Hepatocyte (in vitro differentiated cells): ENCODE data around the gene WNT2B. TPM values are rescaled to one million over a fixed set of nuclear protein-coding genes. Genes with fewer than 3 reads are reported as not detected.

Experiments
- DNase-seq: peaks from one replicate; pipeline ENCODE4 v3.0.0-alpha.2; 2016; ENCODE audit warnings: low spot score
- H2AFZ ChIP-seq: fragments of 200-600 bp; sonication (generic); 2 replicates; pipeline ENCODE4 v1.6.0; 2016; ENCODE audit warnings: antibody characterized with exemption, mild to moderate bottlenecking
- H3K27ac ChIP-seq: fragments of 200-600 bp; sonication (generic); 2 replicates; pipeline ENCODE4 v1.5.1; 2016; ENCODE audit warnings: mild to moderate bottlenecking
- H3K27me3 ChIP-seq: fragments of 200-600 bp; sonication (generic); 2 replicates; pipeline ENCODE4 v1.6.1; 2016
- H3K36me3 ChIP-seq: fragments of 200-600 bp; sonication (generic); replicated peaks from 2 replicates; pipeline ENCODE4 v1.5.1; 2016; ENCODE audit warnings: low read depth; ENCODE audit not compliant: insufficient read depth
- H3K4me1 ChIP-seq: fragments of 200-600 bp; sonication (generic); 2 replicates; pipeline ENCODE4 v1.5.1; 2016; ENCODE audit warnings: mild to moderate bottlenecking, moderate library complexity; ENCODE audit not compliant: insufficient read depth
- H3K4me2 ChIP-seq: fragments of 200-600 bp; sonication (generic); 2 replicates; pipeline ENCODE4 v1.6.0; 2016
- H3K4me3 ChIP-seq: fragments of 200-600 bp; sonication (generic); 2 replicates; pipeline ENCODE4 v1.5.1; 2016; ENCODE audit warnings: mild to moderate bottlenecking
- H3K79me2 ChIP-seq: fragments of 200-600 bp; sonication (generic); 2 replicates; pipeline ENCODE4 v1.6.0; 2017; ENCODE audit warnings: mild to moderate bottlenecking
- H3K9me2 ChIP-seq: fragments of 200-600 bp; sonication (generic); replicated peaks from 2 replicates; pipeline ENCODE4 v1.6.0; 2017; ENCODE audit warnings: mild to moderate bottlenecking; ENCODE audit not compliant: insufficient read depth
- H3K9me3 ChIP-seq: fragments of 200-600 bp; sonication (generic); 2 replicates; pipeline ENCODE4 v1.5.1; 2016; ENCODE audit warnings: low read depth, mild to moderate bottlenecking
- H4K20me1 ChIP-seq: fragments of 200-600 bp; sonication (generic); 2 replicates; pipeline ENCODE4 v1.6.0; 2016; ENCODE audit warnings: mild to moderate bottlenecking; ENCODE audit not compliant: insufficient read depth, poor library complexity, severe bottlenecking
- CTCF ChIP-seq: fragments of 200-600 bp; sonication (generic); IDR thresholded peaks from 2 replicates; pipeline ENCODE4 v1.5.1; 2016; ENCODE audit warnings: antibody characterized with exemption, mild to moderate bottlenecking; ENCODE audit not compliant: poor library complexity
- EZH2 ChIP-seq: fragments of 200-600 bp; sonication (generic); IDR thresholded peaks from 2 replicates; pipeline ENCODE4 v1.6.1; 2016; ENCODE audit warnings: antibody characterized with exemption, mild to moderate bottlenecking, borderline replicate concordance
- EZH2phosphoT487 ChIP-seq: fragments of 200-600 bp; sonication (generic); IDR thresholded peaks from one replicate; pipeline ENCODE4 v1.6.1; 2018; ENCODE audit warnings: antibody characterized with exemption, mild to moderate bottlenecking, low read depth, moderate library complexity; ENCODE audit not compliant: unreplicated experiment, severe bottlenecking
- WGBS: methylation state at CpG from one replicate; pipeline ENCODE4 v1.1.6; 2016; ENCODE audit warnings: low lambda C conversion rate; ENCODE audit errors: missing lambda C conversion rate; 5-methylcytosine and 5-hydroxymethylcytosine counted together
- polyA plus RNA-seq: library from polyadenylated mRNA; unstranded; fragments of >200 nt; fragmentation: Nextera tagmentation; extraction: Ambion mirVana; gene quantifications from 2 replicates; pipeline ENCODE4 v1.2.1, GENCODE V29; 2016
- total RNA-seq: library from RNA; depleted of rRNA; stranded (reverse); fragments of >200 nt; gene quantifications from 2 replicates; pipeline ENCODE4 v1.2.3, GENCODE V29; 2014

The WNT2B gene
- total and polyA plus RNA-seq, 2 experiments from 2014 or later: 2.7 to 3.8 TPM

GRCh38 chr1:112538883-112539282 is 30.1 kb downstream of the WNT2B start:
- Histone ChIP-seq H3K79me2 (no peaks in the 10 kb centered on the region), H2AFZ (no peak overlapping the region), H3K9me2 (no peaks in the 10 kb centered on the region), H3K4me3 (no peak overlapping the region), H3K27me3 (no peaks in the 10 kb centered on the region), H3K36me3 (no peaks in the 10 kb centered on the region), H3K9me3 (no peaks in the 10 kb centered on the region), H3K27ac (no peak overlapping the region), H3K4me2 (no peak overlapping the region), H4K20me1 (no peaks in the 10 kb centered on the region), H3K4me1 (no peaks in the 10 kb centered on the region)
- TF ChIP-seq EZH2 (no peak), EZH2phosphoT487 (no peak), CTCF (no peak)
- WGBS: 95% methylated on average over 3 of the region's 3 CpGs
- DNase-seq: no peak

DNA sequence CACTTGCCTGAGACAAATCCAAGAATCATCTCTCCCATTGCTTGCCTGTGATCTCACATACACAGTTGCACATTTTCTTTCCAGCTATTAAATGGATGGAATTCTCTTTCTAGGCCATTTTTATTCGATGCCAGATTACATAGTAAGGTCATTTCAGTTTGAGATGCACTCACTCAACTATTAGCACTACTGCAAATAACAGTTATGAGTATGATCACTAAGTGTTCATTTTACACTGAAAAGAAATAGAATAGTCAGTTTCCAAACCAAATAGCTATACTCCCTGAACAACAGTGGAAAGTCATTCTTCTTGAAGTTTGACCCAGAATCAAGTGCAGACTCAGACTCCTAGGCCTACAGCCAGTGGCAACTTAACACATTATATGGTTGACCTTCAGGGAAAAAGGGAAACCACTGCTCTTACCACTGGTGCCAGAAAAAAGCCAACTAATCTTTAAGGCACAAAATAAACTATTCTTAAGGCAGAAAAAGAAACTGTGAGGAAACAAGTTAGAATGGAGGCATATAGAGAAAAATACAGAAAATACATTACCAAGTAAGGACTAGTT is 31.5 kb downstream of the WNT2B start:
- 56% methylated on average over 1 of the region's 1 CpG for WGBS
- DNase-seq: no peak
- H3K27me3 ChIP-seq: no peaks in the 10 kb centered on the region
- H3K9me2 ChIP-seq: no peaks in the 10 kb centered on the region
- no peak overlapping the region for H3K4me2 ChIP-seq
- no peaks in the 10 kb centered on the region for H3K79me2 ChIP-seq
- H2AFZ ChIP-seq: no peak overlapping the region
- no peaks in the 10 kb centered on the region for H3K36me3 ChIP-seq
- H3K27ac ChIP-seq: no peak overlapping the region
- H4K20me1 ChIP-seq: no peaks in the 10 kb centered on the region
- TF ChIP-seq EZH2phosphoT487: no peak
- no peaks in the 10 kb centered on the region for H3K9me3 ChIP-seq
- peaks cover 5% of the 10 kb centered on the region for H3K4me1 ChIP-seq
- no peak overlapping the region for H3K4me3 ChIP-seq

DNA sequence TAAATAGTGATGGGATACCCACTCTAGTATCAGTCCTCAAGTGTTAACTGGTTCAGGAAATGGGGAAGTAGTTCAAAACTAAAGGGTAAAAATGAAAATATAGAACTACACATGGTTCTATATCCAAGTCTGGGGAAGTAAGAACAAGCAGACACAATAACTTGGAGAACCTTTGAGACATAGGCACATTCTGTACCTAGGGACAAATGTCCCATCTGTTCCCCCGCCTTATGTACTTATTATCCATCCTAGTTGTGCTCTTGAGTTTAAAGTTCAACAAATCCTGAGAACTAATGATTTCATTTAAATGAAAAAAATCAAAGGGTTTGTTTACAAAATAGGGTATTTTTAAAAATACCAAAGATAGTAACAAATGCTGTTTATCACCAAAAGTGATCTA is 32.5 kb downstream of the WNT2B start:
- Histone ChIP-seq H3K9me2 (no peaks in the 10 kb centered on the region), H3K4me1 (peaks cover 5% of the 10 kb centered on the region), H3K4me2 (no peak overlapping the region), H3K79me2 (no peaks in the 10 kb centered on the region), H3K36me3 (no peaks in the 10 kb centered on the region), H4K20me1 (no peaks in the 10 kb centered on the region), H3K27ac (no peak overlapping the region), H2AFZ (no peak overlapping the region), H3K4me3 (no peak overlapping the region), H3K27me3 (no peaks in the 10 kb centered on the region), H3K9me3 (no peaks in the 10 kb centered on the region)
- WGBS: 50% methylated on average over 1 of the region's 1 CpG
- TF ChIP-seq CTCF (no peak), EZH2phosphoT487 (no peak), EZH2 (no peak)
- no peak for DNase-seq

- Histone ChIP-seq H2AFZ (no peak overlapping the region), H4K20me1 (no peaks in the 10 kb centered on the region), H3K27me3 (no peaks in the 10 kb centered on the region), H3K36me3 (no peaks in the 10 kb centered on the region), H3K79me2 (no peaks in the 10 kb centered on the region), H3K4me1 (peaks cover 5% of the 10 kb centered on the region), H3K27ac (no peak overlapping the region), H3K9me3 (no peaks in the 10 kb centered on the region), H3K9me2 (no peaks in the 10 kb centered on the region), H3K4me3 (no peak overlapping the region), H3K4me2 (no peak overlapping the region)
- 93% methylated on average over 9 of the region's 9 CpGs for WGBS
- TF ChIP-seq EZH2 (no peak), EZH2phosphoT487 (no peak), CTCF (no peak)
- DNase-seq: no peak
These were observed 33.6 kb downstream of the WNT2B start for GRCh38 chr1:112542206-112542973.
